ENCODE results near the gene PTPRM.

GRCh38 chr18:7786569-7786968 is 219.5 kb downstream of the PTPRM start:
- TF ChIP-seq CTCF (conservative IDR thresholded peaks at IDR 0.05; ENCODE audit: low read length) (no peak), EZH2phosphoT487 (IDR thresholded peaks at IDR 0.05; ENCODE audit: borderline replicate concordance) (no peak)

All from Loucy (cell line).